ENCODE data around the gene TTLL7.

TTLL7 gene

DNA sequence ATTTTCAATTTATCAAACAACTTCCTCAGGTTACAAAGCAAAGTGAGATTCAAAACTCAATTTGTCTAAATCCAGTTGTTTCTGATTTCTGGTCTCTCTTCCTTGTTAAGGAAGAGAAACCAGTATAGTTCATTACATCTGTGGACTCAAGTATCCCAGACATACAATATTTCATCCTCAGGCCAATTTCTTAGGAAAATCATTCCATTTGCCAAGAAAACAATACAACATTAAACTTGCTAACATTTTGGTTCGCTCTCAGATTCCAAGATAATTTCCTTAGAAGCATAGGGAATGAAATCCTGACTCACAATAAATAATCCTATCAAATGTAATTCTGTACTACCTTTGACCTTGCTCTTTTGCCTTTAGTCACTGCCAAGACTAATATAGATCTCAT, 11.2 kb upstream of the TTLL7 start:
- Mint-ChIP-seq H3K36me3 (ENCODE audit: low read depth) (no peaks in the 10 kb centered on the region), H3K4me1 (peaks cover 5% of the 10 kb centered on the region), H3K27ac (no peak overlapping the region), H3K27me3 (ENCODE audit: low read depth, poor library complexity) (peaks cover 11% of the 10 kb centered on the region), H3K4me3 (no peak overlapping the region), H3K9me3 (peaks cover 3% of the 10 kb centered on the region)
- TF ChIP-seq, protein P1, sequence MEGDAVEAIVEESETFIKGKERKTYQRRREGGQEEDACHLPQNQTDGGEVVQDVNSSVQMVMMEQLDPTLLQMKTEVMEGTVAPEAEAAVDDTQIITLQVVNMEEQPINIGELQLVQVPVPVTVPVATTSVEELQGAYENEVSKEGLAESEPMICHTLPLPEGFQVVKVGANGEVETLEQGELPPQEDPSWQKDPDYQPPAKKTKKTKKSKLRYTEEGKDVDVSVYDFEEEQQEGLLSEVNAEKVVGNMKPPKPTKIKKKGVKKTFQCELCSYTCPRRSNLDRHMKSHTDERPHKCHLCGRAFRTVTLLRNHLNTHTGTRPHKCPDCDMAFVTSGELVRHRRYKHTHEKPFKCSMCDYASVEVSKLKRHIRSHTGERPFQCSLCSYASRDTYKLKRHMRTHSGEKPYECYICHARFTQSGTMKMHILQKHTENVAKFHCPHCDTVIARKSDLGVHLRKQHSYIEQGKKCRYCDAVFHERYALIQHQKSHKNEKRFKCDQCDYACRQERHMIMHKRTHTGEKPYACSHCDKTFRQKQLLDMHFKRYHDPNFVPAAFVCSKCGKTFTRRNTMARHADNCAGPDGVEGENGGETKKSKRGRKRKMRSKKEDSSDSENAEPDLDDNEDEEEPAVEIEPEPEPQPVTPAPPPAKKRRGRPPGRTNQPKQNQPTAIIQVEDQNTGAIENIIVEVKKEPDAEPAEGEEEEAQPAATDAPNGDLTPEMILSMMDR (IDR thresholded peaks at IDR 0.05), result no peak
- DNase-seq, result no peak

DNA sequence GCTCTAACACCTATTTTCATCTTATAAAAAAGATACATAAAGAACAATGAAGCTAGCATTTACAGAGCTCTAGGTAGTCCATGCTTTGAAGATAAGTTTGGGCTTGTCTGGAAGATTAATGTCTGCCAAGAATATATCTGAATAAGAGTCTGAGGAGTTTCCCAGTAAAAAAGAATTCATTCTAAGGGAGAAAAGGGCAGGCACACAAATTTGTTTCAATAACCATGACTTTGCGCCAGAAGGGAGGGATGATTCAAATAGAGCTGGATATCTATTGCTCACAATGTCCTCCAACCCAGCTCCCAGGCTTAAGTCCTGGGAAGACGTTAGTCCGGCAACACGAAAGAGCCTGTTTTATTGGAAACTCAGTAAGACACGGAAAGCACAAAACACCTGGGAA, 9.7 kb upstream of the TTLL7 start:
- Mint-ChIP-seq H3K36me3 (ENCODE audit: low read depth) (no peaks in the 10 kb centered on the region), H3K9me3 (peaks cover 3% of the 10 kb centered on the region), H3K27me3 (ENCODE audit: low read depth, poor library complexity) (peaks cover 21% of the 10 kb centered on the region), H3K4me1 (peaks cover 5% of the 10 kb centered on the region), H3K4me3 (no peak overlapping the region), H3K27ac (no peak overlapping the region)
- DNase-seq, result no peak
- TF ChIP-seq, protein P1 (IDR thresholded peaks at IDR 0.05), result no peak

DNA sequence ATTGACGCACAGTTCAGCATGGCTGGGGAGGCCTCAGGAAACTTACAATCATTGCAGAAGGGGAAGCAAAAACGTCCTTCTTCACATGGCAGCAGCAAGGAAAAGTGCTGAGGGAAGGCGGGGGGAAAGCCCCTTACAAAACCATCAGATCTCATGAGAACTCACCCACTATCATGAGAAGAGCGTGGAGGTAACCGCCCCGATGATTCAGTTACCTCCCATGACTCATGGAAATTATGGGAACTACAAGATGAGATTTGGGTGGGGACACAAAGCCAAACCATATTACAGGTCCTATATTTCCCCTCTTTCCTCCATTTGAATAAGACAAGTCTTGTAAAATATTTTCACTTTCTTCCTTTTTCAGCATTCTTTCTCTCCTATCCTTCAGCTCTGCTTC, 7.7 kb upstream of the TTLL7 start:
- no peaks in the 10 kb centered on the region for H3K36me3 Mint-ChIP-seq (ENCODE audit: low read depth)
- DNase-seq, result no peak
- H3K27me3 Mint-ChIP-seq (ENCODE audit: low read depth, poor library complexity), result peaks cover 24% of the 10 kb centered on the region
- H3K27ac Mint-ChIP-seq, result no peak overlapping the region
- TF ChIP-seq, protein P1 (IDR thresholded peaks at IDR 0.05), result no peak
- peaks cover 3% of the 10 kb centered on the region for H3K9me3 Mint-ChIP-seq
- no peaks in the 10 kb centered on the region for H3K4me1 Mint-ChIP-seq
- no peak overlapping the region for H3K4me3 Mint-ChIP-seq

DNA sequence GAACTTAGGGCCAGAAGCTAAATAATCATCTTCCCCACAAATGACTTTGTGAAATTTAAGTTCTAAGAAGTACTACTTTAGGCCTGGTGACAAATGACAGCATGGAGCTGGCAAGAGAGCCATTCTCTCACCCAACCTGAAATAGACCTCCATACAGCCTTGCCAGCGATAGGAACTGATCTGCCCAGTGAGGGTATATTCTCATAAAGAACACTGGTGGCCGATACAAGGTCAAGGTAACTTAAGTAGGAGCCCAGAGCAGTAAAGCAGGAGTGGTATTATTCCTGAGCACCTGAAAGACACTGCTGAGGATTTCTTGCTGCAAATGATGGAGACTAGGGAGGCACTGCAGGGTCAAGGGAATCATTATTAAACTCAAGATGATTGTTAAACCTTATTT, 2.6 kb upstream of the TTLL7 start:
- peaks cover 22% of the 10 kb centered on the region for H3K4me1 Mint-ChIP-seq
- DNase-seq, result no peak
- H3K27me3 Mint-ChIP-seq (ENCODE audit: low read depth, poor library complexity), result peaks cover 33% of the 10 kb centered on the region
- no peaks in the 10 kb centered on the region for H3K36me3 Mint-ChIP-seq (ENCODE audit: low read depth)
- H3K4me3 Mint-ChIP-seq, result no peak overlapping the region
- H3K27ac Mint-ChIP-seq, result no peak overlapping the region
- no peaks in the 10 kb centered on the region for H3K9me3 Mint-ChIP-seq
- TF ChIP-seq, protein P1 (IDR thresholded peaks at IDR 0.05), result no peak

DNA sequence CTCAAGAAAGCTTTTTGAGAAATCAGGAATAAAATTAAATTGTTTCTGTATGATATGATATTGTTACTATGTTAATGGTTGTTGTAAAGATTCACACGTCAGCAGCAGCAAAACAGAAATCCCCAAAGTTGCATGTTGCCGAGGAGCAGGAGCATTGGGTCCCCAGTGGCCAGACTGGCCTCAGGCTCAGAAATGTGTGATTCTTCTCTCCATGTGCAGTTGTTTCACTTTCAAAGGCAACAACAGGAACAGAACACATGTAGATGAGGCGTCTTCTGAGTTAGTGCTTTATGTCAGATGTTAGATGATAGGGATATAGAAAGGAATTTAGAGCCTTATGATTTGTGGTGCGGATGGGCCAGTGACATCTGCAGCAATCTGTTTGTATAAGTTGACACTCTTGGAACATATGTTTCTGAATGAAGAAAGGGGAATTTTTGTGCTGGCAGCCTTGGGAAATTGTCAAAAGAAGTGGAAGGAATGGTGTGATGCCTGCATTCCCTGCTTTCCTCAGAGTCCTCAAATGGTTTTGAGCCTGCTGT, 2.1 kb upstream of the TTLL7 start:
- TF ChIP-seq, protein P1 (IDR thresholded peaks at IDR 0.05), result no peak
- Mint-ChIP-seq H3K4me1 (peaks cover 22% of the 10 kb centered on the region), H3K9me3 (no peaks in the 10 kb centered on the region), H3K36me3 (ENCODE audit: low read depth) (no peaks in the 10 kb centered on the region), H3K4me3 (no peak overlapping the region), H3K27ac (no peak overlapping the region), H3K27me3 (ENCODE audit: low read depth, poor library complexity) (peaks cover 33% of the 10 kb centered on the region)
- DNase-seq, result no peak

DNA sequence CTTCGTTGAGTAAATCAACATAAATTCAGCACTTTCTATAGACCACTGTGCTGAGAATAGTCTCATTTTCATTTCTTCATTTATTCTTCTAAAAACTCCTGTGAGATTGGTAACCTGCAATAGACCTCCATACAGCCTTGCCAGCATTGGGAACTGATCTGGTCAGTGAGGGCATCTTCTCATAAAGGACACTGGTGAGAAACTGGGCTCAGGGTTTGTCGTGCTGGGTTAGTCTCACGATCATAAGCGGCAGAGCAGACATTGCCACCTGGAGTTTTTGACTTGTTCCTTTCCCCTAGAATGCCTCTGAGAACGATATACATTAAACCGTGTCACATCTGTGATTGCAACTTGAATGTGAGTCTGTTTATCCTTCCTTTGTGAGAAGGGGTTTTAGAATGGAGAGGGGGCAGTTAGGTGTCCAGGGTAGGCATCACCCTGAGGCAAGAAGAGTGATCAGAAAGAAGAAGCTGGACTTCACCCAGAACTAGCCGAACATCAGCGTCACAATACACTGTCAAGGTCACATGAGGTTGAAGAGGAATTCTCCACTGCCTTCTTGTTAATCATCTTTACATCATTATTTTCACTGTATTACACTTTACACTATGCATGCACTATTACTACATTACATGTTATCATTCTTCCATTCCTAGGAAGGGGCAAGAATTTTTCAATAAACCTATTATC, 1.4 kb upstream of the TTLL7 start:
- peak overlapping the region; percentile 73 for H3K4me3 Mint-ChIP-seq

More for the DNA sequence above, 1.4 kb upstream of the TTLL7 start:
- Mint-ChIP-seq H3K4me1 (peaks cover 22% of the 10 kb centered on the region), H3K27ac (no peak overlapping the region), H3K9me3 (no peaks in the 10 kb centered on the region), H3K27me3 (ENCODE audit: low read depth, poor library complexity) (peaks cover 35% of the 10 kb centered on the region), H3K36me3 (ENCODE audit: low read depth) (no peaks in the 10 kb centered on the region)
- TF ChIP-seq, protein P1 (IDR thresholded peaks at IDR 0.05), result no peak
- DNase-seq, result no peak

Measured in nephron progenitor cell (in vitro differentiated cells).